SK-N-SH (cell line): ENCODE results near the gene SMIM10L2A. TPM values are rescaled to one million over a fixed set of nuclear protein-coding genes. Genes with fewer than 3 reads are reported as not detected.

Source experiments
- CTCF ChIA-PET: fragments of 300-600, 350-600 bp; formaldehyde crosslinking; extraction: SDS; loops from one replicate; lab custom pipeline; 2021; lab: Yijun Ruan, JAX
- POLR2A ChIA-PET: fragments of 350-600 bp; sonication (Branson Sonifier 250); formaldehyde crosslinking; extraction: SDS; loops from one replicate; lab custom pipeline; 2020; ENCODE audit warnings: antibody characterized with exemption, inconsistent platforms; lab: Yijun Ruan, JAX
- DNase-seq: peaks from one replicate; pipeline ENCODE4 v3.0.0; 2012
- H2AFZ ChIP-seq: fragments of 200-600 bp; sonication (generic); 2 replicates; pipeline ENCODE4 v1.8.1; 2016; ENCODE audit warnings: antibody characterized with exemption, mild to moderate bottlenecking, low read depth
- H3F3A ChIP-seq: fragments of 200-600 bp; sonication (generic); replicated peaks from 2 replicates; pipeline ENCODE3; 2016; ENCODE audit warnings: antibody characterized with exemption, mild to moderate bottlenecking; ENCODE audit not compliant: insufficient read depth
- H3K27ac ChIP-seq, 2 experiments: fragments of 200-500 bp in 1 of 2; fragments of 200-600 bp in 1 of 2; sonication (Bioruptor generic) in 1 of 2; sonication (generic), shearing (Covaris generic) in 1 of 2; 2 replicates each; pipeline versions ENCODE4 v1.5.1 to v1.6.1; 2014 to 2016; ENCODE audit warnings: low read depth in 2 of 2, inconsistent platforms in 1 of 2, low read length in 1 of 2, mild to moderate bottlenecking in 1 of 2, mixed read lengths in 1 of 2
- H3K27me3 ChIP-seq: fragments of 200-600 bp; sonication (generic), shearing (Covaris generic); 2 replicates; pipeline ENCODE4 v1.6.1; 2016; ENCODE audit warnings: mixed run types; ENCODE audit not compliant: insufficient read depth
- H3K36me3 ChIP-seq, 2 experiments: fragments of 200-500 bp in 1 of 2; fragments of 200-600 bp in 1 of 2; sonication (Bioruptor generic) in 1 of 2; sonication (generic) in 1 of 2; replicated peaks in 1 of 2; 2 replicates each; pipeline versions ENCODE3 to v1.5.1; 2014 to 2016; ENCODE audit warnings: low read length in 1 of 2, mild to moderate bottlenecking in 1 of 2; ENCODE audit not compliant: insufficient read depth in 2 of 2, control insufficient read depth in 1 of 2
- H3K4me1 ChIP-seq, 2 experiments: fragments of 200-500 bp in 1 of 2; fragments of 200-600 bp in 1 of 2; sonication (Bioruptor generic) in 1 of 2; sonication (generic), shearing (Covaris generic) in 1 of 2; 2 replicates each; pipeline versions ENCODE4 v1.5.1 to v1.6.1; 2014 to 2016; ENCODE audit warnings: low read depth in 1 of 2, low read length in 1 of 2, mixed run types in 1 of 2; ENCODE audit not compliant: insufficient read depth in 2 of 2, control insufficient read depth in 1 of 2
- H3K4me2 ChIP-seq: fragments of 200-600 bp; sonication (generic), shearing (Covaris generic); 2 replicates; pipeline ENCODE4 v1.6.1; 2017; ENCODE audit warnings: mixed run types
- H3K4me3 ChIP-seq, 2 experiments: fragments of 200-500 bp in 1 of 2; fragments of 200-600 bp in 1 of 2; sonication (Bioruptor generic) in 1 of 2; sonication (generic), shearing (Covaris generic) in 1 of 2; 2 replicates each; pipeline versions ENCODE4 v1.5.1 to v1.8.1; 2014 to 2016; ENCODE audit warnings: low read depth in 2 of 2, inconsistent platforms in 1 of 2, low read length in 1 of 2, mild to moderate bottlenecking in 1 of 2, mixed read lengths in 1 of 2, moderate library complexity in 1 of 2
- H3K79me2 ChIP-seq: fragments of 200-600 bp; sonication (generic); 2 replicates; pipeline ENCODE4 v1.8.1; 2017; ENCODE audit warnings: mild to moderate bottlenecking; ENCODE audit not compliant: insufficient read depth
- H3K9ac ChIP-seq: fragments of 200-600 bp; sonication (generic); 2 replicates; pipeline ENCODE4 v1.6.1; 2017; ENCODE audit warnings: mixed run types
- H3K9me2 ChIP-seq: fragments of 200-600 bp; sonication (generic); 2 replicates; pipeline ENCODE4 v1.6.1; 2017; ENCODE audit warnings: mixed run types
- H3K9me3 ChIP-seq: fragments of 200-600 bp; sonication (generic); 2 replicates; pipeline ENCODE4 v1.6.1; 2017; ENCODE audit warnings: mixed run types, mild to moderate bottlenecking, moderate library complexity
- H4K20me1 ChIP-seq: fragments of 200-600 bp; sonication (generic); 2 replicates; pipeline ENCODE4 v1.6.1; 2017; ENCODE audit warnings: mild to moderate bottlenecking, mixed run types; ENCODE audit not compliant: insufficient read depth
- CHD2 ChIP-seq: fragments of 150-350 bp; IDR thresholded peaks from 2 replicates; pipeline ENCODE4 v1.6.1; 2018; ENCODE audit warnings: low read length; ENCODE audit not compliant: partially characterized antibody
- CTCF ChIP-seq: fragments of 200-600 bp; sonication (generic); IDR thresholded peaks from 2 replicates; pipeline ENCODE4 v1.6.1; 2017; ENCODE audit warnings: antibody characterized with exemption, mild to moderate bottlenecking, moderate library complexity
- FOSL2 ChIP-seq: IDR thresholded peaks from 2 replicates; pipeline ENCODE4 v1.4.0; 2012; ENCODE audit warnings: low read depth, mild to moderate bottlenecking, moderate library complexity, borderline replicate concordance
- MAX ChIP-seq: IDR thresholded peaks from 2 replicates; pipeline ENCODE4 v1.4.0; 2012; ENCODE audit warnings: low read depth
- MEF2A ChIP-seq: IDR thresholded peaks from 2 replicates; pipeline ENCODE4 v1.4.0; 2012; ENCODE audit warnings: low read depth, borderline replicate concordance
- PBX3 ChIP-seq: IDR thresholded peaks from 2 replicates; pipeline ENCODE4; 2012
- USF2 ChIP-seq: fragments of 150-350 bp; IDR thresholded peaks from 2 replicates; pipeline ENCODE4 v1.6.1; 2017; ENCODE audit warnings: antibody characterized with exemption, low read length, low read depth, borderline replicate concordance
- YY1 ChIP-seq: IDR thresholded peaks from 2 replicates; pipeline ENCODE4 v1.4.0; 2012; ENCODE audit warnings: low read depth, mild to moderate bottlenecking
- WGBS: methylation state at CpG from one replicate; pipeline ENCODE4 v1.1.6; 2017; ENCODE audit warnings: low lambda C conversion rate; 5-methylcytosine and 5-hydroxymethylcytosine counted together
- polyA plus RNA-seq, 3 experiments: library from polyadenylated mRNA; depleted of rRNA; stranded (reverse); fragments of >200 nt; gene quantifications; 2 replicates each; pipeline ENCODE4 v1.2.3, GENCODE V29; 2012
- TF ChIP-seq, protein P1 (sequence below): fragments of 150-350 bp; IDR thresholded peaks from 2 replicates; pipeline ENCODE4 v1.6.1; 2016; ENCODE audit warnings: mild to moderate bottlenecking, low read depth, low read length
- TF ChIP-seq, protein P2 (sequence below): IDR thresholded peaks from 2 replicates; pipeline ENCODE4 v1.4.0; 2012; ENCODE audit warnings: low read depth, borderline replicate concordance

Gene SMIM10L2A
- polyA plus RNA-seq, 1 of the 3 experiments (the other 2 are of a cell fraction): 0.15 TPM

GRCh38 chrX:135393051-135393450 lies 28.7 kb upstream of the SMIM10L2A start (continued):
- TF ChIP-seq USF2: no peak
- no peak for TF ChIP-seq PBX3
- no peak for TF ChIP-seq CTCF
- TF ChIP-seq CHD2: no peak
- TF ChIP-seq MEF2A: no peak
- no peak for TF ChIP-seq YY1

- no peaks in the 10 kb centered on the region for H3K36me3 ChIP-seq
- no peaks in the 10 kb centered on the region for H3K4me1 ChIP-seq
- ChIA-PET CTCF (no interaction called here), POLR2A (no interaction called here)
- H3K9ac ChIP-seq: no peak overlapping the region
- H3K79me2 ChIP-seq: no peaks in the 10 kb centered on the region
- no peaks in the 10 kb centered on the region for H3K9me2 ChIP-seq
- no peak for DNase-seq
- H3K27ac ChIP-seq: no peak overlapping the region
- TF ChIP-seq, protein P1, sequence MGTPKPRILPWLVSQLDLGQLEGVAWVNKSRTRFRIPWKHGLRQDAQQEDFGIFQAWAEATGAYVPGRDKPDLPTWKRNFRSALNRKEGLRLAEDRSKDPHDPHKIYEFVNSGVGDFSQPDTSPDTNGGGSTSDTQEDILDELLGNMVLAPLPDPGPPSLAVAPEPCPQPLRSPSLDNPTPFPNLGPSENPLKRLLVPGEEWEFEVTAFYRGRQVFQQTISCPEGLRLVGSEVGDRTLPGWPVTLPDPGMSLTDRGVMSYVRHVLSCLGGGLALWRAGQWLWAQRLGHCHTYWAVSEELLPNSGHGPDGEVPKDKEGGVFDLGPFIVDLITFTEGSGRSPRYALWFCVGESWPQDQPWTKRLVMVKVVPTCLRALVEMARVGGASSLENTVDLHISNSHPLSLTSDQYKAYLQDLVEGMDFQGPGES: no peak
- TF ChIP-seq, protein P2, sequence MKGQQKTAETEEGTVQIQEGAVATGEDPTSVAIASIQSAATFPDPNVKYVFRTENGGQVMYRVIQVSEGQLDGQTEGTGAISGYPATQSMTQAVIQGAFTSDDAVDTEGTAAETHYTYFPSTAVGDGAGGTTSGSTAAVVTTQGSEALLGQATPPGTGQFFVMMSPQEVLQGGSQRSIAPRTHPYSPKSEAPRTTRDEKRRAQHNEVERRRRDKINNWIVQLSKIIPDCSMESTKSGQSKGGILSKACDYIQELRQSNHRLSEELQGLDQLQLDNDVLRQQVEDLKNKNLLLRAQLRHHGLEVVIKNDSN: no peak
- no peak for TF ChIP-seq PBX3
- TF ChIP-seq MAX: no peak
- no peak for TF ChIP-seq FOSL2
- no peaks in the 10 kb centered on the region; the same call in 1 of the 2 replicates for H3K27me3 ChIP-seq
- H4K20me1 ChIP-seq: no peaks in the 10 kb centered on the region
- no peak overlapping the region for H3K4me3 ChIP-seq
- 29% methylated on average over 6 of the region's 6 CpGs for WGBS
- no peak overlapping the region for H3K4me2 ChIP-seq
- H2AFZ ChIP-seq: no peak overlapping the region
- H3F3A ChIP-seq: no peaks in the 10 kb centered on the region
- H3K9me3 ChIP-seq: no peaks in the 10 kb centered on the region
These were observed 26.7 kb upstream of the SMIM10L2A start for GRCh38 chrX:135395064-135395463.
